ENCODE measurements around the gene ZRANB3.
"Not testable (repeated sequence)": the region's sequence is repeated elsewhere in the genome, so short reads cannot be mapped to it uniquely, and the experiment has no call there.

ZRANB3 gene

GRCh38 chr2:135320465-135321355, 210.3 kb downstream of the ZRANB3 start:
- FAIRE-seq = no peak

GRCh38 chr2:135318808-135319207, 212.2 kb downstream of the ZRANB3 start:
- no peak for FAIRE-seq

GRCh38 chr2:135317375-135317774, 213.6 kb downstream of the ZRANB3 start:
- no peak for FAIRE-seq

- FAIRE-seq = no peak
Measured at GRCh38 chr2:135311962-135312361, 219.1 kb downstream of the ZRANB3 start.

GRCh38 chr2:135311268-135311667, 219.8 kb downstream of the ZRANB3 start:
- FAIRE-seq = no peak

- FAIRE-seq = peak; percentile 36
Measured at GRCh38 chr2:135304694-135305093, 226.3 kb downstream of the ZRANB3 start.

GRCh38 chr2:135299658-135300244, 231.3 kb downstream of the ZRANB3 start:
- FAIRE-seq = no peak

- no peak for FAIRE-seq
Measured at GRCh38 chr2:135299165-135299564, 231.9 kb downstream of the ZRANB3 start.

- FAIRE-seq = not testable (repeated sequence)
Measured at GRCh38 chr2:135287121-135287520, 243.9 kb downstream of the ZRANB3 start.

GRCh38 chr2:135285391-135285790, 245.6 kb downstream of the ZRANB3 start:
- no peak for FAIRE-seq

GRCh38 chr2:135281379-135281778, 249.6 kb downstream of the ZRANB3 start:
- FAIRE-seq = no peak

GRCh38 chr2:135279209-135279608, 251.8 kb downstream of the ZRANB3 start:
- FAIRE-seq = no peak

- FAIRE-seq = no peak
Measured at GRCh38 chr2:135276525-135276924, 254.5 kb downstream of the ZRANB3 start.

- FAIRE-seq = no peak
Measured at GRCh38 chr2:135271006-135271405, 260.0 kb downstream of the ZRANB3 start.

- no peak for FAIRE-seq
Measured at GRCh38 chr2:135265960-135266490, 265.0 kb downstream of the ZRANB3 start.

GRCh38 chr2:135259123-135259522, 271.9 kb downstream of the ZRANB3 start:
- FAIRE-seq = no peak

- no peak for FAIRE-seq
Measured at GRCh38 chr2:135258193-135258592, 272.8 kb downstream of the ZRANB3 start.

GRCh38 chr2:135257383-135258090, 273.5 kb downstream of the ZRANB3 start:
- FAIRE-seq = no peak

- no peak for FAIRE-seq
Measured at GRCh38 chr2:135256531-135257260, 274.3 kb downstream of the ZRANB3 start.

GRCh38 chr2:135255208-135255607, 275.8 kb downstream of the ZRANB3 start:
- no peak for FAIRE-seq

- FAIRE-seq = no peak
Measured at GRCh38 chr2:135252805-135253458, 278.1 kb downstream of the ZRANB3 start.

- FAIRE-seq = no peak
Measured at GRCh38 chr2:135248611-135249010, 282.4 kb downstream of the ZRANB3 start.
